SW480 (cell line): ENCODE results near the gene FOXB1.

Experiments
- DNase-seq: peaks from one replicate; pipeline ENCODE4 v3.0.0-alpha.2; 2016; ENCODE audit warnings: low spot score

FOXB1 gene

DNA sequence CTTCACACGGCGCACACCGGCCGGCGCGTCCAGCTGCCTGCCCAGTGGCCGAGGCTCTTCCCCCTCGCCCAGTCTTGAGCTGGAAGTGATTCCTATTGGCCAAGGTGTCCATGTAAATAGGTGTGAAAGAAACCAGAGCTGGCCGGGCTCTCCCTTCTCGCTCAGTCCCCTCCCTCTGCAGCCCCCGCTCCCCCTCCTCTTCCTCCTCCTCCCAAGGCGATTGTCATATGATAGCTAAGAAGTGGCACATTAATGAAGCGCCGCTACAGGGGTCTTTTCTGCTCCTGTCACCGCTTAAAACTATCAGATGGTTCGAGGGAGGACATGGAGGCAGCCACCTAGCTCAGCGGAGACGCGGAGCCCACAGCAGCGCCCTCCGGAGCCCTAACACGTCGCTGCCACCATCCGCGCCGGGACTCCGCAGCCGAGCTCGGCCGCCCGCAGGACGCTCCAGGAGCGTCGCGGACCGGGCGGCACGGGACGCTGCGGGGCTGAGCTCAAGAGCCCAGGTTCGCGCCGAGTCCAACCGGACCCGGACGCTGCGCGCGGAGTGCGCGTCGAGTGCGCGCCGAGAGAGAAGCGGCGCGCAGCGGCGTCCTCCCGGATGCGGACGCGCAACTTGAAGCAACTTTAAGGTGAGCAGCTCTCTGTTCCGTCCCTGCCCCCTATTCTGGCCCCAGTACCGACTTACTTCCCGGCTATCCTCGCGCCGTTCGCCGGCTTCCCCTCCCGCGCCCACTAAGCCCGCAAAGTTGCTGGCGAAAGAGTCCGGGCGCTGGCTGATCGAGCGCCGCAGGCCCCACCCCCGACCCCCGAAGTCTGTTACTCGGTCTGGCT, at the start of gene FOXB1:
Gene FOXB1 (plus strand): TSS at position 303 of the 837 bp plus-strand sequence. CDS start 653 bp downstream, outside the sequence.
- no peak for DNase-seq

DNA sequence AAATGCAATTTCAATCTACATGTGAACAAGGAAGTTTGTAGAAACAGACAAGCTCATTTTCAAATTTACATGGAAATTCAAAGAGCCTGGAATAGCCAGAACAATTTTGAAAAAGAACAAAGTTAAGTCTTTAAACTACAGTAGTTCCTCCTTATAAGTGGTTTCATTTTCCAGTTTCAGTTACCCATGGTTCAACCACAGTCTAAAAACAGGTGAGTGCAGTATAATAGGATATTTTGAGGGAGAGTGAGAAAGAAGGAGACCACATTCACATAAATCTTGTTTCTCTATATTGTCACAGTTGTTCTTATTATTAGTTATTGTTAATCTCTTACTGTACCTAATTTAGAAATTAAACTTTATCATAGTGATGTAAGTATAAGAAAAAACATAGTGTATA, 45.8 kb upstream of the FOXB1 start:
- DNase-seq: no peak

GRCh38 chr15:59960318-59960717, 43.8 kb upstream of the FOXB1 start:
- DNase-seq: no peak

GRCh38 chr15:59963322-59963721, 40.8 kb upstream of the FOXB1 start:
- DNase-seq: no peak

GRCh38 chr15:59963925-59964324, 40.2 kb upstream of the FOXB1 start:
- DNase-seq: no peak

- DNase-seq: no peak
Measured at GRCh38 chr15:59965741-59966140, 38.4 kb upstream of the FOXB1 start.

GRCh38 chr15:59966262-59966661, 37.8 kb upstream of the FOXB1 start:
- no peak for DNase-seq

DNA sequence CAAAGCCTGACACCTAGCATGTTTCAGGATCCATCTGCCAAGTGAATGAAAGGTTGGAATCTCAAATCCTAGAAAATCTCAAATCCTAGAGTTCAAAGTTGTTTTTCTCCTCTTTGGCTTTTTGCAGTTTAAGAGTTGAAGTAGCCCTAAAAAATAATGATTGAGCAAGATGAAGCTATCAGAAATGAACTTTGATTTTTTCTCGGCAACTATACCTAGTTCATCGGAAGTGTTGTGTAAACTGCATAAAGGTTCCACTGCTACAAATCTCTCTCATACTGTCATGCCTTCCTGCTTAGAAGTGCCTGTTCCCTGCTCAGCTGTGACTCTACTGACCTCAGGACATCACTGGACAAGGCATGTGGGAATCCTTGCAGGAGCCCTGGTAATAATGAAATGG, 35.8 kb upstream of the FOXB1 start:
- DNase-seq: no peak

DNA sequence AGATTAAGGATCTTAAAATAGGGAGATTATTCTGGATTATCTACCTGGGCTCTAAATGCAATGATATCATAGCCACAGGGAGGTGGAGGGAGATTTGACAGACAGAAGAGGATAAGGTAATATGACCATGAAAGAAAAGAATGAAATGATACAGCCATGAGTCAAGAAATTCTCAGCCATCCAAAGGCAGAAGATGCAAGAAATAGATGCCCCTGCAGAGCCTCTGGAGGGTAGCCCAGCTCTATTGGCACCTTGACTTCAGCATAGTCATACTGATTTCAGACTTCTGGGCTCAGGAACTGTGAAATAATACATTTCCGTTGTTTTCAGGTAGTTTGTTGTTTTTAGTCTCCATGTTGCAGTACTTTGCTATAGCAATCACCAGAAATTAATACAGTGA, 31.9 kb upstream of the FOXB1 start:
- no peak for DNase-seq

DNA sequence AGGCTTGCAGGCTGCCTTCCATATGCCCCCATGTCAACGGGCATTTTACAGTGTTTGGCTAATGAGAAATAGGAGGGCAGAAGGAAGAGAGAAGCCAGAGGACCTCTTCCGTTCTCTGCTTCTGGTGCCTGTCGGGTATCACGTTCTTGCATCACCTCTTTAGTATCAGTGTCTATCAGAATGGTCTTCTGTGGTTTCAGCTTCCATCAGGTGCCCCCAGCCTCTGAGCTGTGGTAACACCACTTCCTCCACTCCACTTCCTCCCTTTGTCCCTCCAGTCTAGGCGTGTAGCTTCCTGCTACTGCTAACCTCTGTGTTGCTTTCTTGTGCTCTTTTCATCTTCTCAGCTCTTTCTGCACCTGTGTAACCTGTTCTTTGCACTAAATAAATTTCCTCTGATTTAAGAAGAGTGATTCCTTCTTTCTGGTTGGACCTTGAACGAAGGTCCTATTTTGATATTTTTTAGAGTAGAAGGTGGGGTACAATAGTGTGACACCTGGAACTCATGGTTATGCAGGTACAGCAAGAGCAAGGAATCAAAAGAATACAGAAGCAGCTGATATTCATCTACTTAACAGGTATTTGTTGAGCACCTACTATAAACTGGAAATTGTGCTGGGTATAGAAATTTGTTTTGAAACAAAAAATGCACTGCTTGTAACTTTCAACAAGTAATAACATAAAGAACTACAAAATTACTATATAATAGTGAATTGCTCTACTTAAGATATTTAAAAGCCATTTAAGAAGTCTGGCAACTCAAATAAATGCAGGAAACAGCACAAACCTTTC, 27.4 kb upstream of the FOXB1 start:
- peak; percentile 20 for DNase-seq

DNA sequence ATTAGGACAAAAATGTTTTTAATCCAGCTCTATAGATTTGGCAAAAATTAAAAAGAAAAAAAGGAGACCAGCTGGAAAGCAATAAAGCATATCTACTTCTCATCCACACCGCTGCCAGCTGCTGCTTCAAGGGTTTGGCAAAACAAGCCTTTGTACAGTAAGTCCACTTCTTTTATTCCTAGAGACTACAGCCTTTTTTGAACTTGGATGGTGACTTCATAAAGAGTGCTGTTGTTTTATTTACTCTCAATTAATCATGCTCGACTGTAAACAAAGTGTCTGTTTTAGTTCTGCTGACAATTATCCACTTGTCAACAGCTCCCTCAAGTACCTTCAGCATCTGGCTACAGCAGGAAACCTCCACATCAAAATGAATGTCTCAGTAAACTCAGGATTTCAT, 12.3 kb upstream of the FOXB1 start:
- no peak for DNase-seq

DNA sequence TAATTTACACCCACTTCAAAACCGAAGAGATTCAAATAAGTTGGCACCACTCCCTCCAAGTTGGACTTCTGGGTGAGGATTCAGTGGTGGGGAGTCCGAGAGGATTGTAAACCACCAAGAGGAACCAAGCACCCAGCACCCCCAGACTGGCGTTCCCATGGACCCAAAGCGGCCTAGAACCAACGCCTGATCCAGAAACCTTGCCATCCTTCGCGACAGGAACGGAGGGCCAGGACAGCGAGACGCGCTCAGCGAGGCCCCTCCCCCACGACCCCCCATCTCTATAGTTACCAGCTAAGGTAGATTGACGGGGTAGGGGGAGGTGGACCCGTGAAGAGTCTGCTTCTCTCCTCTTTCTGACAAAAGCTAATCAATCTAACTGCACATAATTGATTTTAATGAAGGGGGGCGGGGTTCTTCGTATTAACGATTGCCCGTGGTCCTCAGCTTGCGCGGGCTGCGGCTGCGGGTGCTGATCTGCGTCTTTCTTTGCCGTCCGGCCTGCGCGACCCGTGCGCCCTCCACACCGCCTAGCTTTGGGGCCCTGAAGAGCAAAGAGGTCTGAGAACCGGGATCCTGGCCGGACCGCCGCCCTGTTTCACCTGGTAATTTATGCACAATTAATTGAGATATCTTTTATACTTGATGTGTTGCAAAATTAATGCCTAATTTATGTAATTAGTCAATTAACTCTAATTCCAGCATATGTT, 10.9 kb upstream of the FOXB1 start:
- no peak for DNase-seq

- no peak for DNase-seq
Measured at GRCh38 chr15:59993950-59994401, 10.1 kb upstream of the FOXB1 start.

DNA sequence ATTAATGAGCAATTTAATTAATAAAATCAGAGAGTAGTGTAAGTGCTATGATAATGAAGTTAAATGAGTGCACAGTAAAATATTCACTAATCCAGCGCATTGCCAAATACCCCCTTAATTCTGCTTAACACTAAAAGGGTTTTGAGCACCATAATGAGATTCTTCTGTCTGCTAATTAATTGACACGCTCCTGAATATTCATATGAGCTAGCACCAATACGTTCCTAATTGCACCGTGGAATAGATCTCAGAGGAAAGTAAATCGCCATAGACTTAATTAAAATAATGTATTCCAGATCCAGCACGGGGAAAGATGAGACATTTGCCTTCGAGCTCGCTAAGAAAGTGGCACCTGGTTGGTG, 9.6 kb upstream of the FOXB1 start:
- no peak for DNase-seq

- no peak for DNase-seq
Measured at GRCh38 chr15:59994888-59995557, 9.1 kb upstream of the FOXB1 start.

- DNase-seq: no peak
Measured at GRCh38 chr15:59995568-59996297, 8.4 kb upstream of the FOXB1 start.

- DNase-seq: peak; percentile 64
Measured at GRCh38 chr15:59996298-59997041, 7.6 kb upstream of the FOXB1 start.

DNA sequence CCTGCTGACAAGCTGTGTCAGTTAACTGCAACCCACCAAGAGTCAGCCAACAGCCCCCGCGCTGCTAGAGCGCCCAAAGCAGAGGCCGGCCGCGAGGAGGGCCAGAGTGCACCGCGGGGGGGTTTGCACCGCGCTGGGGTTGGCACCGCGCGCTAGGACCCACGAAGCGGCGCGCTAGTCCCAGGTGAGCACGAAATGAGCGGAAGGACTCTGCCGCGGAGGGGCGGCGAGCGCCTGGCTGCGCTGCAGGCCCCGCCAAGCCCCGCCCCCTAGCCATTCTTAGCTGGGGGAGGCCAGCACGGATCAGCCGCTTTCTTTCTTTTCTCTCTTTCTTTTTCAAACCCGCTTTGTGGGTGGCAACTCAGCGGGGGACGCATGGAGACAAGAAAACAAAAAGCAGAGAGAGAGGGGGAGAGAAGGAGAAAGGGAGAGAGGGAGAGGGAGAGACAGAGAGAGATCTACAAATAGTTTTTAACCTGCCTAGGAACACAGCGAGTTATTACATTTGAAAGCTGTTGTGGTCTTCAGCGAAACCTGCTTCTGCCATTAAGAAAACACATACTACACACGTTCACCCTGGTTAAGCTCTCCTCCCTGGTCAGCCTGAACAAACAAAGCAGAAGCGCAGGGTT, 6.9 kb upstream of the FOXB1 start:
- DNase-seq: peak; percentile 79

- no peak for DNase-seq
Measured at GRCh38 chr15:59998305-59998949, 5.7 kb upstream of the FOXB1 start.
